Bronchial epithelial cell (primary cell): ENCODE results near the gene SPRED2. TPM values are rescaled to one million over a fixed set of nuclear protein-coding genes. Genes with fewer than 3 reads are reported as not detected.

Source experiments
- DNase-seq: peaks from one replicate; pipeline ENCODE4 v3.0.0-alpha.2; 2010; ENCODE audit warnings: low read depth
- FAIRE-seq: peaks from 2 replicates; lab custom pipeline; 2011; peaks lifted over from hg19 to GRCh38; lab: Jason Lieb, UNC
- H3K27me3 ChIP-seq: 2 replicates; pipeline ENCODE4 v1.5.1; 2011; ENCODE audit warnings: low read length; ENCODE audit not compliant: control insufficient read depth, insufficient read depth
- H3K36me3 ChIP-seq: 2 replicates; pipeline ENCODE4 v1.5.1; 2011; ENCODE audit warnings: low read length; ENCODE audit not compliant: control insufficient read depth, insufficient read depth
- H3K4me3 ChIP-seq: 2 replicates; pipeline ENCODE4 v1.5.1; 2011; ENCODE audit warnings: mild to moderate bottlenecking, low read depth, low read length, control low read depth
- CTCF ChIP-seq: IDR thresholded peaks from 2 replicates; pipeline ENCODE4 v1.5.1; 2011; ENCODE audit warnings: mild to moderate bottlenecking, moderate library complexity, low read length, control low read depth, inconsistent platforms; ENCODE audit not compliant: insufficient read depth, severe bottlenecking
- total RNA-seq: library from RNA; depleted of rRNA; stranded (reverse); fragments of >200 nt; gene quantifications from 2 replicates; pipeline ENCODE4 v1.2.1, GENCODE V29; 2014

The SPRED2 gene
- total RNA-seq, 1 donor from 2014 or later: 3.4 TPM

DNA sequence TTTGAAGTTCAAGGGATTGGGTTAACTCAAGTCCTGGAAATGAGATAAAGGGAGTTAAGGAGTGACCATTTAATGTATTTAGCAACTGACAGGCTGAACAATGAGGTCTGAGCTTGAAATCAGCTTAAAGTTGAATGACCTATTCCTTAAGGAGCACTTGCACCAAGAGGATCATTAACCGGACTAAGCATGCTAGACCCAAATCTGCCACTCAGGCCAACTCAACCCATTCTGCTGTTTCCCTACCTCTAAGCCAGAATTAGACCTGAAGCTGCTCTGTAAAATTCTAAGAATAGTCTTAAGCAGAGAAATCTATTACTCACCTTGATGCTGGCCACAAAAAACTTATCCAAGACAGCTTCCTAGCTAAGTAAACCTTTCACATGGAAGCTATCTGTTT, 59.8 kb downstream of the SPRED2 start:
- no peak for TF ChIP-seq CTCF
- no peak for DNase-seq
- no peaks in the 10 kb centered on the region for H3K36me3 ChIP-seq
- no peak for FAIRE-seq
- no peak overlapping the region for H3K4me3 ChIP-seq
- H3K27me3 ChIP-seq: no peaks in the 10 kb centered on the region

DNA sequence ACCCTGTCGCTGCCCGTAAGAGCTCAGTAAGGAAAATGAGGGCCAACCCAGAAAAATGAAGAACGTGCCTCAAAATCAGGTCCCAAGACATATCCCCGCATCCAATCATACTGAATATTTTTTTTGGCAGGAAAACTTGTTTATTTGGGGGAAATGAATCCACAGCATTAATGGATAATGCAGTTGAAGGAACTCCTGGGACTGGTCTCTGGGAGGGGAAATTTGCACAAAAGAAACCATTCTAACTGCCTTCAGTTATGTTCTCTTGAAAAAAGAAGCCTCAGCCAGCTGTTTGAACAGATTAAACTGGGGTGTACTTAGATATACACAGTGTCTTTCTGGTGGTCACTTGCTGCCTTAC, 61.3 kb downstream of the SPRED2 start:
- no peak for TF ChIP-seq CTCF
- FAIRE-seq (no peak), DNase-seq (no peak)
- H3K4me3 ChIP-seq: no peak overlapping the region
- H3K27me3 ChIP-seq: no peaks in the 10 kb centered on the region
- H3K36me3 ChIP-seq: no peaks in the 10 kb centered on the region

DNA sequence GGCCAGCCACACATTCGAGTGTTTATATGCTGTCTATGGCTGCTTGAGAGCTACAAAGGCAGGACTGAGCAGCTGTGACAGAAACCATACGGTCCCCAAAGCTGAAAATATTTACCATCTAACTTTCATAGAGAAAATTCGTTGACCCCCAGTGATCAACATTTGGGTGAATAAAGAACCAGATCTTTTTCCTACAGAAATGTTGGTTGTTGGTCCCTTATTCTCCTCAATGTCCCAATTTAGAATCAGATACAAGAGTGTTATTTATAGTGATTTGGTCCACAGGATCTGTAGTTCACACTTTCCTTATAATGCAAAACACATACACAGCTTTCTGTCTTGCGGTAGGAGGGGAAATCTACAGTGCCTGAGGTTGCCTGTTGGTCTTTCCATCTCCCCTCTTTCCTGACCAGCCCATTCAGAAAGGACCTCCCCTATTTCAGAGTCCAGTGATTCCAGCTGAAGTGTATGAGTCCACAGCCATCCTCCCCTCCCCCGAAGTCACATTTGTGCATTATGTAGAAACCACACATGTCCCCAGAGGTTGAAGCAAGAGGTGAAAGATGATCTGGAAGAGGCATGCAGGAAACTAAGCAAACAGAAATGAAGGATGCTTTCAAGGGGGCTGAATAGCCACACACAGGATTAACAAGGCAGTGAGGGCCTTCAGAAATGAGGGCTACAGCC, 61.9 kb downstream of the SPRED2 start:
- no peak for DNase-seq
- no peaks in the 10 kb centered on the region for H3K36me3 ChIP-seq
- no peaks in the 10 kb centered on the region for H3K27me3 ChIP-seq
- no peak for FAIRE-seq
- H3K4me3 ChIP-seq: no peak overlapping the region
- no peak for TF ChIP-seq CTCF

DNA sequence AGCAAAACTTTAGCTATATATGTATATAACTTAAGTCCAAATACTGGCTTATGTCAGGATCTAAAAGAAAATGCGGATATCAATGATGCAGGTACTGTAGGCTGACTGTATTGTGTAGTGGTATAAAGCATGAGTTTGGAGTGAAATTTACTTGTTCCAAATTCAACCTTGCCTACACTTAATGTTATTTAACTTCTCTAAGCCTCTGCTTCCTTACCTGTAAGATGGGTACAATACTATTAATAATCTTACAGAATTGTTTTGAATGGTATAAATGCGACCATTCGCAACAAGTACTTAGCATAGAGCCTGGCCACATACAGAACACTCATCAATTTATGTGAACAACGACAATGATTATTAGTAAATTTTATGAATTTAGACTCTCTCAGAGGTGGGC, 62.4 kb downstream of the SPRED2 start:
- no peak for DNase-seq
- no peak for FAIRE-seq
- Histone ChIP-seq H3K4me3 (no peak overlapping the region), H3K36me3 (no peaks in the 10 kb centered on the region), H3K27me3 (no peaks in the 10 kb centered on the region)
- TF ChIP-seq CTCF: no peak

DNA sequence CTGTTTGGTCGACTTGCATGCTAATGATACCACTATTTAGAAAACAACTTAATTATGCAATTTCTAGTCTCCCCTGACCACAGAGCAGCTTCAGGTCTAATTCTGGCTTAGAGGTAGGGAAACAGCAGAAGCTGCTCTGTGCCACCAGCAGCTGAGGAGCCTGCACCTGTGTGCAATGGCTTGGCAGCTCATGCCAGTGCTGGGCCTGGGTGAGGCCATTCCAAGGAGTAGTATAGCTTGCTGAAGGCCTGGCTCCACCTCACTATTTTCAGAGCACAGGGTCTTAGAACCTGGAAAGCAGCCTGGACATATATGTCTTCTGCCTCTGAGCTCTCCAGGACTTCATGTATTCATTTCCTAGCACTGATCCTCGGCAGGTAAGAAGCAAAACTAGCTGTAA, 62.8 kb downstream of the SPRED2 start:
- no peak for TF ChIP-seq CTCF
- DNase-seq: no peak
- no peak for FAIRE-seq
- Histone ChIP-seq H3K27me3 (no peaks in the 10 kb centered on the region), H3K4me3 (no peak overlapping the region), H3K36me3 (no peaks in the 10 kb centered on the region)

DNA sequence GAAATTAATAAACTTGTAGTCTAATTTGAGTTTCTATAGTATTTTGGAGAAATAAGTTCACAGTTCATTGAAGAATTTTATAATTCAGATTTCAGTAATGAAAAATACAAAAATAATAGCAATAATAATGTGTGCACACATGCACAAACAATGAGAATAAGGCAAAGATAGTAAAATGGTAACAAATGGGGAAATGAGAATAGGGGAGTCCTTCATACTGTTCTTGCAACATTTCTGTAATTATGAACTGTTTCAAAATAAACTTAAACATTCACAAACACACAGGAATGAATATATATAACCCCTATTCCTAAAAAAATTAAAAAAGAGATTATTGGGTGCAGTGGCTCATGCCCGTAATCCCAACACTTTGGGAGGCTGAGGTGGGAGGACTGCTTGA, 63.9 kb downstream of the SPRED2 start:
- no peak for TF ChIP-seq CTCF
- no peak for DNase-seq
- FAIRE-seq: no peak
- no peaks in the 10 kb centered on the region for H3K27me3 ChIP-seq
- H3K36me3 ChIP-seq: no peaks in the 10 kb centered on the region
- no peak overlapping the region for H3K4me3 ChIP-seq
